ENCODE results near the gene SSR3.
"Not testable (repeated sequence)": the region's sequence is repeated elsewhere in the genome, so short reads cannot be mapped to it uniquely, and the experiment has no call there.

SSR3 gene

DNA sequence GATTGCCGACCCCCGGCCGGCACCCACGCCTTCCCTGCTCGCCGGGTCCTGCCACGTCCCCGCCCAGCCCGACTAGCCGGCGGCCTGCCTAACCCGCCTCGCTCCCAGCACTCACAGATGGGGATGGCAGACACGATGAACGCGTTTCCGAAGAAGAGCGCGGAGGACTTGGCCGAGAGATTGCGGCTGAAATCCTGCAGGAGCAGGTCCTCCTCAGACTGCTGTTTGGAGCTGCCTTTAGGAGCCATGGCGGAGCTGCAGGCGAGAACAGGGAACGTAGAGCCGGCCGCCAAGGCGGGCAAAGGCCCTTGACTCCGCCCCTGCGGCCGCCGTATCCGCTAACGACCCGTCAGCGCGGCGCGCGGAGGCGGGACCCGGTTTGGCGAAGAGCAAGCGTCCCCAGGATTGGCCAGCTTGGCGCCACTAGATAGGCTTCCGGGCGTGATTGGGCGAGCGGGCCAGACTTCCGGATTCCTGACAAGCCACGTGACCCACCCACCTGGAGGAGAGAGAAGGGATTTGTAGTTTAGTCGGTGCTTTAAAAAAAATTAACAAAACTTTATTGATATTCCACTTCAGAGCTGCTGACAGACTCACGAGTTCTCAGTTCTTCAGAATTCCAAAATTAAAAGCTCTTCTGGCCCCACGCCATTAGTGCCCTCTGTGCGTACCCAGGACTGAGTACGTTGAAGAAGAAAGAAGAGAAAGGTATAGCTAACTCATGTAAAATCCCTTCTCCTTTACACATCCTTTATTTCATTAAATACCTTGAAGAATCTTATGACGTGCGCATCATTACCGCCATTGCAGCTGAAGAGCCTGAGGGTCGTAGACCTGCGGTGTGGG is at the start of gene SSR3:
TSS of gene SSR3 (minus strand) at position 276 of the 846 bp plus-strand sequence. CDS start at position 248, 28 bp downstream.
- peak; percentile 100 for DNase-seq (ENCODE audit: low read depth)

DNA sequence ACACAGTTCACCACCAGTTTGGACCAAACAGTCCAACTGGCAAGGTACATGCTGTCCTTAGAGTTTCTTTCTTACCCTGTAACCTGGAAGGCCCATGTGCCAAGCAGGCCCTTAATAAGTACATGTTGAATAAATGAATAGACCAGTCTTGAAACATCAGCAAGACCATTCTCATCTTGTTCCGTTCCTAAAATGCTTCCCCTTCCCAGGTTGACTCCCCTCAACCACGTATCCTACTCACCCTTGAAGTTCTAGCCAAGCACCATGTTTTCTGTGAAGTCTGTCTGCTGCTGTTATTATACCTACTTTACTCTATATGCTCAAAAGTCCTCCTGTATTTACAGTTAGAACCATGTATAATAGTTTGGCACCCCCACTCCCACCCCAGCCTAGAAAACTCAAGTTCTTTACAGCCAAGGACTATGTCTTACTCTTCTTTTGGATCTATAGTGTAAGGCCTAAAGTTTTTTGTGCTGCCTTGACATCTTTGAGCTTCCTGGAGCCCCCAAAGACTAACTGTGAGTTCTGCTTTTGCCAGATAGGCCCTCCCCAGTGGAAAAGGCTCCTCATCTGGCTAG is 49.2 kb upstream of the SSR3 start:
- DNase-seq (ENCODE audit: low read depth) = no peak

DNA sequence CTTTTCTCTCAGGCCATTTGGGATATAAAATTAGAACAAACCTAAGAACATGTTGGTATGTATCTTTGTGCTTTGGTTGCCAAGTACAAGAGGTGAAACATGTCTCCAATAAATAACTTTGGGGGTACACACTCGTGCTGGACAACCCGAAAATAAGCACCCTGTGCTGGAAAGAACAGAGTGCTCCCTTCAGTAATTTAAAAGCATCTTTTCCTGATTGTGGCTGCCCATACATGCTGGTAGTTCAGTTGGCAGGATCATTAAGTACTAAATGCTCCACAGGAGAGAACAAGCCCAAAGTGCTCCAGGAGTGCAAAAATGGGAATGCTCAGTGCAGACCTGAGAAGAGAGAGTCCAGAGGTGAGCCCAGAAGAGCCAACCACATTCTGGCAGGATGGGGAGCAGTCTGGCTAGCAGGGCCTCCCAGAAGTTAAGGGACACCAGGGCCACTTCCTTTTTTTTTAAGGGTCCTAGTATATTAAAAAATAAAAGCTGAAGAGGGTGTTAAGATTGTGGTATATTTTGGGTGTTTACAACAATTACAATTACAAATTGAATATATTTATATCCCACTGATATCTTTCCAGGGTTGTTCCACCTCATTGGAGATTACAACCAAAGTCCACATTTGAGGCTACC is 48.6 kb upstream of the SSR3 start:
- no peak for DNase-seq (ENCODE audit: low read depth)

DNA sequence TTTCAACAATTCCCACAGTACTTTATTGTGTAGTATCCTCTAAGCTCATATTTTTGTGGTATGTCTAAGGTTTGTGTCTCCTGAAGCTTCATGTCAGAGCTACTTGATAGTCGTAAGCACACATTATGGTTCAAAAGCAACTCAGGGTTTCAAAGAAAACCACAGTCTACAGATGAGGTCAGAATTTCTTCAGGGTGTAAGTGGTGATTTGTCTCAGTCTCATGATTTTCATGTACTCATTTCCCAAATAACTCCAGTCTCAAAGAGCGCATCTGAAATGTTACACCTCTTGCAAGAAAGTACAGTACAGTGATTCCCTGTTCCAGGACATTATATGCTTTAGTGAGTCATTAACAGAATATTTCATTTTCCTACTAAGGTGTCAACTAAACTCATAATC is 47.5 kb upstream of the SSR3 start:
- no peak for DNase-seq (ENCODE audit: low read depth)

DNA sequence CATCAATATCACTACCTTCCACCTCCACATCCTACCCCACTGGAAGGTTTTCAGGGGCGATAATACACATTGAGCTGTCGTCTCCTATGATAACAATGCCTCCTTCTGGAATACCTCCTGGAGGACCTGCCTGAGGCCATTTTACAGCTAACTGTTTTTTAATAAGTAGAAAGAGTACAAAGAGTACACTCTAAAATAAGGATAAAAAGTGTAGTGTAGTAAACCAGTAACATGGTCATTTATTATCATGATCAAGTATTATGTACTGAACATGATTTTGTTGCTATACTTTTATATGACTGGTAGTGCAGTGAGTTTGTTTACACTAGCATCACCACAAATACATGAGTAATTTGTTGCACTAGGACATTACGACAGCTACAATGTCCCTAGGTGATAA is 46.6 kb upstream of the SSR3 start:
- DNase-seq (ENCODE audit: low read depth) = no peak

DNA sequence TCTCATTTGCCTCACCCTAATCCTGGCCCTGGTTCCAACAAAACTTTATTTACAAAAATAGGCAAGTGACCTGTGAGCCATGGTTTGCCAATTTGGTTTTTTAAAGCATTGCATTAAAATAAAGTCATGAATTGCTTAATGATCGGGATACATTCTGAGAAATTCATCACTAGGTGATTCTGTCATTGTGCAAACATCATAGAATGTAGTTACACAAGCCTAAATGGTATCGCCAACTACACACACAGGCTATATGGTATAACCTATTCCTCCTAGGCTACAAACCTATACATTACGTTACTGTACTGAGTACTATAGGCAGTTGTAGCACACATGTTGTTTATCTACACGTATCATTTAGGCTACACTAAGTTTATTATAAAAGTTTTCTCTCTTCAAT is 45.9 kb upstream of the SSR3 start:
- DNase-seq (ENCODE audit: low read depth) = no peak

DNA sequence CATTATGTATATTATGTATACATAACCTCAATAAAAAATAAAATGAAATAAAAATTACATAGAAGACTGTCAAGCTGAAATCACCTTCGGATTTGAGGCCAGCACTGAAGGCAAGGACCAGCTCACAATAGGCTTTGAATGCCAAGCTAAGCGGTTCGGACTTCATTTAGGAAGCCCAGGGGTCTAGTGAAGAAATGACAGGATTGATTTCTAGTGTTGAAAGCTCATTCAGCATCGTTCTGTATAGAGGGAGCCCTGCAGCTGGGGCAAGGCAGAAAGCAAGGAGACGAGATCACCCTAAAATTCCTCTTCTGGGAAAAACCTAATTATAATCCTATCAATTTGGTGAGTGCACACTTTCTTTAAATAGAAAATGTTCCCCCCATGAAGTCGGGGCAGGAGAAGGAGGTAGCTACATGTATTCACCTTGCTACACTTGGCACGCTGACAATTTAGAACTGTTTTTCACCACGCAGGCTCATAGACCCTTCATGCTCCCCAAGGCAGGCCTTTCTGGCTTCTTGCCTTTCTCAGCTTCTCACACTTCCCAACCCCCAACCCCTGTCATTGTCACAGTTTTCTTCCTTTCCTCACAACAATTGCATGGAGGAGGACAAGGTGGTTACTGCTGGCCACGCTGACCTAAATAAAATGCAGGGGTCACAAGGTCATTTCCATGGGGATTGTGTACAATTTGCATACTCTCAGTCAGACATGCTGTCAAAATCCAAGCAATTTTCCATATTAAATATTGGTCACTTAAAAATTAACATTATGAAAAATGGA is 44.4 kb upstream of the SSR3 start:
- no peak for DNase-seq (ENCODE audit: low read depth)

DNA sequence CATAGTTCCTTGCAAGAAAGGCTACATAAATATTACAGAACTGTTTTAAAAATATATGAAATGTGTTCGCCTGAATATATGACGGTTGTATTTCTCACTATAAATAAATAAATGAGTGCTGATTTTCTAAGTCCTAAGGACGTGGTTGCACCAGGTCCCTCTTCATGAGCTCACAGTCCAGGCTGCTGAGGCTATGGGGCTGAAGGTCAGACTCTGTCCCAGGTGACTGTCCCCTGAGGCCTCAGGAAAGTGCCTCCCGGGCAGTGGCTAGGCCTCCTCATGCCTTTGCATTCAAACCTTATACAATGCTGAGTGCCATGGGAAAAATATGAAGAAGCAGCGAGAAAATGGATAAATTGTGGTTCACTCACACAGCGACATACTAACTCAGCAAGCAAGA is 43.5 kb upstream of the SSR3 start:
- DNase-seq (ENCODE audit: low read depth) = no peak

DNA sequence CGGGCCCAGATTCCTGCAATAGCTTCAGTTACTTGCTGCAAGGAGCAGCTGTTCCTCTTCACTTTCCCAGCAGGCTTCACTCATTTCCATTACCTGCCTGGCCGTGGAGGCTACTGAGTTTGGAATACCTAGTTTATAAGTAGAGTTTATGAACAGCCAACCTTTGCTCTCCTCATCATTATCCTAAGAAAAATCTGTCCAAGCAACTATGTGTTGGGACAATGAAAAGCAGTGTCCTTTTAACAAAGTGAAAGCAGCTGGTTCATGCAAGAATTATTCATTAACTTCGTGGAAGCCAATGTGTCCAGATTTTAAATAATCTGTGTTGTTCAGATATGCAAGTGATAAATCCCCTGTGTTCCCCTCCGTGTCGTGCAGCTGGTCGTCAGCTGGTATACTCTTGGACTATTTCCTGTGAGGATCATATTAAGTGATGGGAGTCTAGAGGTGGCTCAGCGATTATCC is 39.3 kb upstream of the SSR3 start:
- DNase-seq (ENCODE audit: low read depth) = no peak

DNA sequence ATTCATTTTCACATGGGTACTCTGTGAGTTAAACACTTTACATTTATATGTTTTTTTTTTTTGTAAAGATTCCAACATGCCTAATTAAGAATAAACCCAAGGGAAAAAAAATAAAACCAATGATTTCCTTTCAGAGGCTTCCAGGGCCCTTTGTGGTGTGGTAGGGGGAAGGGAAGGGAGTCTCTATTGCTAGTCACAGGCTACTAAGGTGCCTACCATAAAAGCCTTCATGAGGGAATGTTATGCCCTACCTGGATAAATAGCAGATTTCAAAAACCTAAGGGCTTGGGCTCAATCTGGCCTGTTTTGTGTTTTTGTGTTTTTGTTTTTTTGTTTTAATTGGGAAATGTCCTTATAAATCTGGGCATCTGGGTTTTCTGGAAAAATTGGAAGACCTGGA is 38.9 kb upstream of the SSR3 start:
- no peak for DNase-seq (ENCODE audit: low read depth)

DNA sequence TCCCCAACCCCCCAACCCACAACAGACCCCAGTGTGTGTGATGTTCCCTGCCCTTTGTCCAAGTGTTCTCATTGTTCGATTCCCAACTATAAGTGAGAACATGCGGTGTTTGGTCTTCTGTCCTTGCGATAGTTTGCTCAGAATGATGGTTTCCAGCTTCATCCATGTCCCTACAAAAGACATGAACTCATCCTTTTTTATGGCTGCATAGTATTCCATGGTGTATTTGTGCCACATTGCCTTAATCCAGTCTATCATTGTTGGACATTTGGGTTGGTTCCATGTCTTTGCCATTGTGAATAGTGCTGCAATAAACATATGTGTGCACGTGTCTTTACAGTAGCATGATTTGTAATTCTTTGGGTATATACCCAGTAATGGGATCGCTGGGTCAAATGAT is 34.9 kb upstream of the SSR3 start:
- DNase-seq (ENCODE audit: low read depth) = not testable (repeated sequence)

DNA sequence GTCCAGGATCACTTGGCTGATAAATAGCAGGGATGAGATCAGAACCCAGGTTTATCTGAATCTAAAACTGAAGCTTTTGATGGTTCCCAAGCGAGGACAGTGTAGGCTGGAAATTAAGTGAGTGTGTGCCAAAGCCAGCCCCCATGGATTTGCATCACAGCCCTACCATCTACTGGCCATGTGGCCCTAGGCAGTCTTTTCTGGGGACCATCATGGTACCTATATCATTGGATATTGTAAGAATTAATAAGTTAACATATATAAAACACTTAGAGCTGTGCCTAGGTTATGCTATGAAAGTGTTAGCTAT is 32.8 kb upstream of the SSR3 start:
- DNase-seq (ENCODE audit: low read depth) = no peak

DNA sequence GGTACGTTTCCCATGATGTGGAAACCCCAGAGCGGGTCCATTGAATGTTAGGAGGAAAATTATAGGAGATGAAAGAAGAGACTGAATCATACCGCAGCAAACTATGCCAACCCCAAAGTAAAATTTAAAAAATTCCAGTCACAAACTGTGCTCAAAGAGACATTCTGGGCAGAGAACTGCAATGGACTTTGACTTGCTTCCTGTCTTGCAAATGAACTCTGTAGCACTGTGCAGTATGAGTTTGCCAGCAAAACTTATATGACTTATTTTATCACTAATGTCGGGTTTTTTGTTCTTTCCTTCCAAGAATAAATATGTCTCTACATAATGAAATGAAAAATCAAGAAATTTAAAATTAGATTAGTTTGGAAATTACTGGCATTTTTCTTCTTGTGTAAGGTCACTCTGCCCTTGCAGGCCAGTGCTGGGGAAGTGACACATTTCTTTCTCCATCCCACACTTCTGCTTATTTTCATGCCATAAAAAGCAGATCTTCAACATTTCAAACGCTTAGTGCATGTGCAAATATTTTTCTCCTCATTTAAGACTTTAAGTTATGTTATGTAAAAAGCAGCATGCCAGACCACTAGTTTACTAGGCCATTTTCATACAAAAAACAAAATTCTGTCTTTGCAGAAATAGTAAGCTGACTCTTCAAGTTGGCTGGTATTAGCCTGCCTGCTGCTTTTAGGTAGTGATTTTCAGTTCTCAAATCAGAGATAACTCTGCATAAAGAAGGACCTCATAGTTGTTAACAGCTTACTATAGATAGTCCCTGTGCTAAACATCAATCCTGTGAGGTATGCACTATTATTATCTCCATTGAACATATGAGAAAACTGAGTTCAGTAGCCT is 32.2 kb upstream of the SSR3 start:
- no peak for DNase-seq (ENCODE audit: low read depth)

DNA sequence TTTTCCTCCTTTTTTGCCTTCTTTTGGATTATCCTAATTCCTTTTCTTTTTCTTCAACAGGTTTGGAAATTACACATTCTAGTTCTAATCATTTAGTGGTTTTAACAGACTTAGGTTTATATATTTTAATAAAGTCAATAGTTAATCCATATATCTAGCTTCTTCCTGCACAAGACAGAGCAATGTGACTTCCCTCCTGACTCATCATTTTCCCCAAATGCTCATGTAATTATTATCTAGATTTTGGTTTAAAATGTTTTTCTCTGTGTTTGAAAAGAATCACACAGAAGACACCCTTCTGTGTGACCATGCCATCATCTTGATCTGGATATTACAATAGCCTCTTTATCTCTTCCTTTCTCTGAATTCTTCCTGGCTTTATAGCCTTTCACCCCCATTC is 28.6 kb upstream of the SSR3 start:
- no peak for DNase-seq (ENCODE audit: low read depth)

DNA sequence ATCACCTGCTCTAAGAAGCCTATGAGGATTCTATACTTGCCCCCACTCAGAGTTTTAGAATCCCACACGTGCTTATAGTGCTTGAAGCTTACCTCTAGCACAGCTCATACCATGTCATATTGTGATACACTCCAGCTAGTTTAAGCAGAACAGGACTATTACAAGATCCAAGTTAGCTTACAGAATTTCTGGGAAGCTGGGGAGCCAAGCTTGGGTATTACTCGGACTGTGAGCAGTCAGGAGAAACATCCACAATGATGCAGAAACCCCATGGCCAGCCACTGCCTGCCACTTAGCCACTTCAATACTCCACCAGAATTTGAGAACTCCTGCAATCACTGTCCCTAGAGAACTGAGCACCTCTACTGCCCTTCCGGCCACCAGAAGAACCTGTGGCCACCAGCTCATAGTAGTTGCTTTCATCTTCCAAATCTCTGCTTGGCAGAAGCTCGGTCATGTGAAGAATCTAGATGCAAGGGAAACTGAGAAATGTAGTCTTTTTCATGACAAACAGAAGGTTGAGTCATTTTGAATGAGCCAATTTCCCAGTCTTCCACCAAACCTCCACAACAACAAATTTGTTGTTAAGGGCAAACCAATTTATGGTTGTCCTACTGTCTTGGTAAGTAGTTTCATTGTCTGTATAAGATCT is 27.7 kb upstream of the SSR3 start:
- no peak for DNase-seq (ENCODE audit: low read depth)

DNA sequence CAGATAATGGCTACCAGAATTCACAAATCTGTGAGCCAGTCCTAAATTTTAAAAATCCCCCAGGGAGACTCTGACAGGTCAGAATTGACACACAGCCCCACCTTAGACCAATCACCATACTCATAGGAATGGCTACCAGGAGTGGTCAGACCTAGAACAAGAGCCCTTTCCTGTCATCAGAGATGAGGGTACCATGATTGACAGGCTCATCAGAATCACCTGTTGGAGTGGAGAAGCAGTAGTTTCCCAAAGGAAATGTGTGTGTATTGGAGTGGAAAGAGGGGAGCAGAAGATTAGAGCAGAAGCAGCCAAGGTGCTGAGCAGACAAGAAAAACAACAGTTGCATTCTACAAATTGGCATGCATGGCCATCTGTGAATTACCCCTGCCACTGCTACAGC is 27.0 kb upstream of the SSR3 start:
- no peak for DNase-seq (ENCODE audit: low read depth)

DNA sequence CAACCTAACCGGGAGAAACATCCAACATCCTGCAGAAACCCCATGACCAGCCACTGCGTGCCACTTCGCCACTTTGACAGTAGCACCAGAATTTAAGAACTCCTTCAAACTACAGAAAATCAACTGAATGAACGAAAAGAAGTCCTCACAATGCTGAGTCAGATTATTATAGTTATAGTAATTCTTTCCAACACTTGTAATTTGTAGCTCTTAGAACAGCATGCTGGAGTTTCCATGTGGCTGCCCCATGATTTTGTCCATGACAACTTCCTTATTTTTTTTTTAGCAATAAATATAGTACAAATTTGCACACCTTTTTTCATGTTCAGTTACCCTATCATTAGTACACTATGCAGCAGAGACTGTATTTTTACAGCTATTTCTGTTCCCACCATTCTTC is 26.1 kb upstream of the SSR3 start:
- DNase-seq (ENCODE audit: low read depth) = no peak

DNA sequence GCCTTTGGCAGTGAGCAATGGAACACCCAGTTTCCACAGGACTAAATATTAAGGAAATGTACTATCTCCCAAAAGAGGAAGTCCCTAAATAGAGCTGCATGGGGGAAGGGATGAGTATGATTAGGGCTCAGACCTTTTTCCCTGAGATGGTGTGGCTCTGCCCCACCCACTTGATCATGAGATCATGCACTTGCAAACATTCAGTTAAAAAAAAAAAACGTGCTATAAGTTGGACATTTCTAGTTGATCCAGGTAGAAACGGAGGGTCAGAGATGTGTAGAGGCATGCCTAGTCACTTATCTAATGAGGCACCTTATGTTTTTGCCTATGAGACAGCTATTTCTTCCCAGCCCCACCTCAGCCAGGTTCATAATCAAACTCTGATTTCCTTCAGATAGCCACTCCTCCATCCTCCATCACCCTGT is 24.5 kb upstream of the SSR3 start:
- DNase-seq (ENCODE audit: low read depth) = no peak

DNA sequence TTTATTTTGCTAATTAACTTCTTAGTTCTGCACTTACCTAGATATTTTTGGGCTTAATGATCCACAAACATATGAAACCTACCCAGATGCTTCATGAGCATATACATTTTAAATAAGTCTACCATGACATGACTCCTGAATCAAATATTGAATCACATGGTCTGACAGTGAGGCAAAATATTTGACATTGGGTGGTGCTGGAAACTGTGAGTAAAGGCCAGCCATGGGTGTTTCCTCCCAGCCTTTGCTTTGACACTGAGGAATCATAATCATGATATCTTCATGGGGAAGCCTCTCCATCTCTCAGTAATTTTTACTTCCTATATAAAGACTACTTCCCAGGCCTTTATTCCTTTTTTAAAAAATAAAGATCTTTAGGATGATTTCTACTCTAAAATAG is 22.8 kb upstream of the SSR3 start:
- DNase-seq (ENCODE audit: low read depth) = peak; percentile 22

DNA sequence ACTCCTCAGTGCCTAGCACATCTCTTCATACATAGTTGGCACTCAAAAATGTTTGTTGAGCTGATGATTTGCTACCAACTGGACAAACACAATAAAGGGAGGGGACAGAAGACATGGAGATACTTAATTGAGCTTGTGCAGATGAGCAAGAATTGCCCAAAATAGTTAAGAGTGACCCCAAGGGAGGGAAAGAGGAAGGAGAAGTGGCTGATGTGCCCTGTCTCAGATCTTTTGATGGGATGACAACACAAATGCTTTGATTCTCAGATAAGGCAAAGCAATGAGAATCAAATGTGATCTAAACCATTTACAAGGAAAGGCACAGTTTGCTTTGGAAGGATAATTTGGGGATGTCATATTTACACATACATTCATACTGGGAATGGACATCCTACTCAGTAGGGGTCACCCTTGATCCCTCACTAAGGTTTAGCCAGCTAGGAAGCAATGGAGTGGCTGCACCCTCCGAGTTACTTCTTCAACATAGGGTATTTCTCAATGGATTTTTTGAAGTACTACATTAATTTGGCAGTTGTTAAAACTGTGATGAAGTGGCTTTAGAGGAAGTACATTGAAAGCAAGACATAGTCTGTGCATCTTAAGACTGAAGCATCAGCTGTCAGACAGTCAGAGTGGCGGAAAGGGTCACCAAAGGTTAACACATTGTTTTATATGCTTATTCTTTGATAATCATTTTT is 21.9 kb upstream of the SSR3 start:
- DNase-seq (ENCODE audit: low read depth) = no peak

DNA sequence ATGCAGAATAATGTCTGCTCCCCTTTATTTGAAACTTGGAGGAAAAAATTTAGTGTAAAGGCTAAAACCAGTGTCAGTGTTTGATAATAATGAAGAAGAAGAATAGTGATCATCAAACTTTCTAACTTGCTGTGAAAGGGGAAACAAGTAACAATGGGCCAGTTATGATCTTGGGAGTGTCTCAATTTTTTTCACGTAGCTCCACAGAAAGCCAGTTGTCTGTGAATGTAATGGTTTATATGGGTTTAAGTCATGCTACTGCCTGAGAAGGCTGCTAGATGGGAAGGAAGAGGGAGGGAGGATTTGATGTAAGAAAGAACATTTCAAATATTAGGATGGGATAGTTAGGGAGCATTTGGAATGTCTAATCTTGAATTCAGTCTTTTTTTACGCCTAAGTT is 21.1 kb upstream of the SSR3 start:
- DNase-seq (ENCODE audit: low read depth) = no peak

Data from fibroblast of gingiva (primary cell).